NCI-H1694 treated with DMSO at 0.1 percent for 48 hours (cell line): ENCODE results near the gene LIMK2.
"Not testable (repeated sequence)": the region's sequence is repeated elsewhere in the genome, so short reads cannot be mapped to it uniquely, and the experiment has no call there.

Experiments used
- DNase-seq: peaks from one replicate; lab custom pipeline; 2025; lab: John Stamatoyannopoulos, UW

Gene LIMK2

DNA sequence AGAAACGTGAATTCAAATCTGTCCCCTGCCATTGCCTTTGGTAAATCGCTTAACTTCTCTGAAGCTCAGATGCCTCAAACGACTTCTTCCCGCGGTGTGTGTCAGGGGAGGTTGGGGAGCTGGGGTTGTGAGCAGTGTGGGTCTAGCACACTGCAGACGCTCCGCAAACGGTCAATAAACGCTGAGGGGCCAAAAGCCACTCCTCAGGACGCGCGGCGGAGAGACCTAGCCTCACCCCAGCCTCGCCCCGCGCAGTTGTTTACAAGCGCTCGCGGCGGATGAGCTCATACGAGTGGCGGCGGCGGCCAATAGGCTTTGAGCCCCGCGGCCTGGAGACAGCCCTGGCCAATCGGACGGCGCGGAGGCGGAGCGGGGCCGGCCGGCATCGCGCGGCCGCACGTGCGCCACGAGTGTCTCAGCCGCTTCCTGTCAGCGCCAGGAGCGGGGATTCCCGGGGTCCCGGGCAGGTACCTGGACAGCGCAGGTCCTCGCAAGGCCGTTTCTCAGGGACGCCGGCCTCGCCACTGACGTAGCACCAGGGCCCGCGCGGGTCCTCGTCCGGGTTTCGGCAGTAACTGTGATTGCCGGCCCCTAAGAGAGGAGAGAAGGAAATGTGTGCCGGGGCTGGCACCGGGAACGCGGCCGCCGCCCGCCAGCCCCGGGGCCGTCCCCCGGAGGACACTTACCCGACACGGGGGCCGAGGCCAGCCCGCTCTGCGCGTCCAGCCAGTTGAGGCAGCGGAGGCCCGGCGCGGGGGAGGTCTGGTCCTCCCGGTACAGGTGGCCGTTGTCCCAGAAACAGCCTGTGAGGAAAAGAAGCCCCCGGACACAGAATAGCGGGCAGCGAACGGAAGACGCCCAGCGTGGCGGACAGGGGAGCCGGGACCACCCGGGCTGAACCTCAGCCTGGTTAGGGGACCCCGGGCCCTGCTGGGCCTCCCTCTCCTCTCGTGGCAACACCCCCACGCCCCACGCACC, 78.7 kb downstream of the LIMK2 start:
- DNase-seq, result peak; percentile 56

DNA sequence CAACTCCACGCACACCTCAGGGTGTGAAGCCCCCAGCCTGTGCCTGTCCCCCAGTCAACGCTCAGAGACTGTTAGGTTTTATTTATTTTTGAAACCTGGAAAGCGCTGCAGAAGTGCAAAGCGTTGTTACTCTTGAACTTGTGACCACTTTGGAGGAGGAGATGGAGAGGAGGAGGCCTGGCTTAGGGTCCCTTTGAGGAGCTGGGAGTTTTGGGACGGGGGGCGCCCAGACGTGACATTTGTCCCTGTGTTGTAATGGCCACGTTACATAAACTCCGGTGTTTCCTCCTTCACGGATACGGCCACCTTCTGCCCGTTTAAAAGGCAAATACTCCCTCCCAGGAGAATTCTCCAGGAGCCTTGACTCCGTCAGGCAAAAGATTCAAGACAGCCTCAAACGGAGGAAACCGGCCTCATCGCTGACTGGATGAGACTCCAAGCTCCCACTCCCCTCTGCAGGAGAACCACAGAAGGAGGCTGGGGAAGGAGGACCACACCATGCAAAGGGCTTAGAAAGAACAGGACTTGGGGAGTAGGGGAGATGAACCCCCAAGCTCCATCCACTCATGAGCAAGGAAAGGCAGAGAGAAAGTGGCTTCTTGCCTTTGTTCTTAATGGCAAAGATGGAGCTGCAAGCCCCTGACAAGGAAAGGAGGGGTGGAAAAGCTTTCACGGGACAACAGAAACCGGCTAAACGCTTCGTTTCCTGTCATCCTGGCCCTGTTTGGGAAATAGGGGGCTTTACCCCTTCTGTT, 79.6 kb downstream of the LIMK2 start:
- no peak for DNase-seq

DNA sequence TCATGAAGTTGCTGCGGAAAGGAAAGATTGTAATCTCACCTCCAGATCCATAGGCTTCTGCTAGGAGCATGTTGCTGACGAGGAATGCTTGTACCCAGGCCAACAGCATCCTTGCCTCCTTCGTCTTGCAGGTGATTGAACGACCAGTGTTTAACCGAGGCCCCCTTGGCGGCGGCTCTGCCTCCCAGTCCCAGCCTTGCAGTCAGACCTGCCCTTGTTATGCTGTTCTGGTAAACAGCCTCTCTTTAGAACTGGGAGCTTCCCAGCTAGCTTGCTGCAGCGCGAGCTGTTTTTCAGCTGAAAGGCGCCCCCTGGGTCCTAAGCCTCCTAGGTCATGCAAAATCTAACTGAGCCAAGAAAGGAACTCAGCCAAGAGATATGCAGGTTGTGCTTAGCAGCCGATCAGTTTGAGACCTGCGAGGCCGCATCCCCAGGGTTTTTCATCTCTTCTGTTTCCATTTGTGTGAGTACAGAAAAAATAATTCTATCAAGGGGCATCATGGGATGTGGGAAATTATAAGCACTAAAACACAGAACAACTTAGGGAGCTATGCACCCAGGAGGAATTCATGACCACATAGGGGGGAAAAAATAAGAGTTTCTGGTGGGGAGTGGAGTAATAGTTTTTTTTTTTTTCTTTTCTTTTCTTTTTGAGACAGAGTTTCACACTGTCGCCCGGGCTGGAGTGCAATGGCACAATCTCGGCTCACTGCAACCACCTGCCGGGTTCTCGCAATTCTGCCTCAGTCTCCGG, 80.3 kb downstream of the LIMK2 start, which contains the start of gene PIK3IP1:
Gene PIK3IP1 (minus strand): TSS at position 253 of the 754 bp plus-strand sequence. CDS start 144 bp downstream, at position 109.
- peak; percentile 76 for DNase-seq

DNA sequence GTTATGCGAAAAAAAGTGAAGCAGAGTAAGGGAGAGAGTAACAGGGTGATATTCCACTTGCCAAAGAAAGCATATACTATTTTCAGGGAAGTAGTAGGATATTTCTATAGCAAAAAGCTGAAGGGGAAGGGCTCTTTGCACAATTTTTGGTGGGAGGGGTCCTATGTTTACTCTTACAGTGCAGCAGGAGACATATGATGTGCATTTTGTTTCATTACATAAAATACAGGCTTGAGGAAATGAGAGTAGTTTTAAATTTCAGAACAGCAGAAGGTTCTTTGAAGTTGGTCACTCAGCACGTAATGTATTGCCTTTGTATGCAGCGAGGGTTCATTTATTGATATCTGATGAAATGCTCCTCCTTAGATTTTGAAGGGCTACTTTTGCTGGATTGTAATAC, 83.3 kb downstream of the LIMK2 start:
- no peak for DNase-seq

DNA sequence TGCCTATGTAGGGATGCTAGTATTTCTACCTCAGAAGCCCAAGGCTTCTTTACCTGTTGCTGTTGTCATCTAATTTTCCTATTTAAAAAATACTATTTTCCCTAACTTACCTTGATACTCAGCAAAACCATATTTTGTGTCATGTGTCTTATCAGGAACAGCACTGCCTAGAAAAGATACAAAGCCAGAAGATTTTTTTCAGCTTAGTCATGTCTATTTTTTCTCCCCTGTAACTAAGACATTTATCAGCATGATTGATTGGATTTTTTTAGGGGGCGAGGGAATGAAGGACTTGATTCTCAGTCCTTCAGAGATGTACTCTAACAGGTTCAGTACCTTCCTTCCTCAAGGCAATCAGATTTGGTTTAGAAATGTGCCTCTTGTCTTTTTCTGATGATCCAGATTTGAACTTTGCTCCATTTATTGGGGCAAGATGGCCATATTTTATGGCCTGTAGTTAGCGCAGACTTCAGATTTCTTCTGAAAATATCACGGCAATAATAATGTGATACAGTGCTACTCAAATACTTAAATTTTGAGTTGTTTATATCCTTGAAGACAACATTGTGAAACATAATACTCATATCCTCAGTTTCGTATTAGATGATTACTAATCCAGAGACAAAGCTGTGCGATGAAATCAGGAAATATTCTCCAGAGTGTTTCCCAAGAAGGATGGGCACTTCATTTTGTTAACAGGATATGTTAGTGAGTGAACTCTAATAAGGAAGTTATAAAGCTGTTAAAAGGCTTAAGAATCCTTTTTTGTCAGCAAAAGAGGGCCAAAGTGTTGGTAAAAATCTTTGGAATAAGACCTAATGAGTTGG, 83.9 kb downstream of the LIMK2 start:
- no peak for DNase-seq

DNA sequence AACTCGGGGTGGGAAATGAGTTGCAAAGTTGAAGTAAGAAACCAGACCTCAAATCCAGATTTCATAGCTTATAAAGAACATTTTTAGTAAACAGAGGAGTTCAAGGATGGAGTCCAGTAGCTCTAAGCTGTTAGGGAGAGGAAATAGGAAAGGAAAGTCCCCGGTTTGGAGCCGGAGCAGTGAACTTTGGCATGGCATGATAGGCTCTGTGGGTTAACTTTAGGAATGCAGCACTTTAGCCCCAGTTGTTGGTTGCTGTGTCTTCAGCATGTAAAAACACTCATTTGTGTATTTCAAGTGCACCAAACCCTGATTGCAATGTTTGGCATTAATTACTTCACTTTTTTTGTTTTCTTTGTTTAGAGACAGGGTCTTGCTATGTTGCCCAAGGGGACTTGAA, 88.8 kb downstream of the LIMK2 start:
- DNase-seq, result no peak

DNA sequence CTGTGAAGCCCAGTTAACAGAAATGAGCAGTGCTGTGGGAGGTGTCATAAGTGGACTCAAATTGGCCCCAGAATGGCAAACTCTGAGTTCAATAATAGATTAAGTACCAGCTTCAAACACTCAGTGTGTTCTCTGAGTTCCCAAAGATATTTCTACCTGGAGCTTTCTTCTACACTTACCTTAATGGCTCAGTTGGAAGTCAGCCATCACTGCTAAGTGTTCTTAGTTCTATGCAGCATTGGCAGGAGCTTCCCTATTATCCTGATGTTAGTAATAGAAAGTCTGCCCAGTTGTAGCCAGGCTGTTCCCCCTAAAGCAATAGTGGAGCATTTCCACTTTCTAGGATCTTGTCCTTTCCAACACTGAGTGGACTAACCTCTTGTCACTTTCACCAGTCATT, 89.9 kb downstream of the LIMK2 start:
- no peak for DNase-seq

DNA sequence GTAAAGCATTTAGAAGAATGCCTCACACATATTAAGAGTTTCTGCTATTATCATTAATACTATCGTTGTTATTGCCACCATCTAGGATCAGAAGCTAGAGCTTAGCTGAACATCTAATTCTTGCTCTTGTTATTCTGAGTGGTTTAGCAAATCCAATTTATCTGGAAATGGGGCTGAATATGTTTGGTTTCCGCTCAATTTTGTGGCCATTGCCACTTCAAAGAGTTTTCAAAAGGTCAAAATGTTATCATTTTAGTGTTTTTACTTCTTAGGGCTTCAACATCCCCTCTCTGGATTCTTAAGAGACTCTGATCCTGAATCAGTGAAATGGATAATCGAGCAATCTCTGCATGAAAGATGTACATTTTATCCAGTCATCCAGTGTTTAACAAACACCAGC, 90.4 kb downstream of the LIMK2 start:
- DNase-seq, result no peak

DNA sequence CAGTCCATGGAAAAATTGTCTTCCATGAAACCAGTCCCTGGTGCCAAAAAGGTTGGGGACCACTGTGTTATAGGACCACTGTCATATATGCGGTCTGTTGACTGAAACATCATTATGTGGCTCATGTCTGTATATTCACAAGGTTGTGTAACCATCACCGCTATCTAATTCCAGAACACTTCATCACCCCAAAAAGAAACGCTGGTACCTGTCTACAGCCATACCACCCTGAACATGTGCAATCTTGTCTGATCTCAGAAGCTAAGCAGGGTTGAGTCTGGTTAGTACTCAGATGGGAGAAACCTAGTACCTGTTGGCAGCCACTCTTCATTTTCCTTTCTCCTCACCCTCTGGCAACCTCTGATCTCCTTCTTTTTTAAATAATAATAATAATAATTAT, 93.1 kb downstream of the LIMK2 start:
- no peak for DNase-seq

DNA sequence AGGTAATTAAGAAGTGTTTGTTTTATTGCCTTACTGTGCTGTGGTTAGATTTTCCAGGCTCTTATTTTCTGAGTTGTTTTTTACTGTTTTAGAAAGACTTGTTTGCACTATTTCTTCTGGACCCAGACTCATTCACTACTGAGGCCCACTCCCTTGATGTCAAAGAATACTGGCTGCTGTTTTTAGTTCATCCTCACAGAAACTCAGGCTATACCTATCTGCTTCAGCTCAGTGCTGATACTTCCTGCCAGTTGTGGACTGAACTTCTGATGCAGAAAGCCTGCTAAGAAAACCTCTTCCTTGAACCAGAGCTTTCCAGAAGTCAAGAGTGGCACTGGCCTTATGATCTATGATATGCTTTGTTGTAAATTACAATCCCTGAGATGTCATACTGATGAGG, 96.1 kb downstream of the LIMK2 start:
- no peak for DNase-seq

GRCh38 chr22:31313366-31314147, 101.5 kb downstream of the LIMK2 start:
- peak; percentile 3 for DNase-seq

GRCh38 chr22:31314220-31314619, 102.1 kb downstream of the LIMK2 start:
- DNase-seq, result not testable (repeated sequence)

- DNase-seq, result no peak
Measured at GRCh38 chr22:31321421-31321820, 109.3 kb downstream of the LIMK2 start.

DNA sequence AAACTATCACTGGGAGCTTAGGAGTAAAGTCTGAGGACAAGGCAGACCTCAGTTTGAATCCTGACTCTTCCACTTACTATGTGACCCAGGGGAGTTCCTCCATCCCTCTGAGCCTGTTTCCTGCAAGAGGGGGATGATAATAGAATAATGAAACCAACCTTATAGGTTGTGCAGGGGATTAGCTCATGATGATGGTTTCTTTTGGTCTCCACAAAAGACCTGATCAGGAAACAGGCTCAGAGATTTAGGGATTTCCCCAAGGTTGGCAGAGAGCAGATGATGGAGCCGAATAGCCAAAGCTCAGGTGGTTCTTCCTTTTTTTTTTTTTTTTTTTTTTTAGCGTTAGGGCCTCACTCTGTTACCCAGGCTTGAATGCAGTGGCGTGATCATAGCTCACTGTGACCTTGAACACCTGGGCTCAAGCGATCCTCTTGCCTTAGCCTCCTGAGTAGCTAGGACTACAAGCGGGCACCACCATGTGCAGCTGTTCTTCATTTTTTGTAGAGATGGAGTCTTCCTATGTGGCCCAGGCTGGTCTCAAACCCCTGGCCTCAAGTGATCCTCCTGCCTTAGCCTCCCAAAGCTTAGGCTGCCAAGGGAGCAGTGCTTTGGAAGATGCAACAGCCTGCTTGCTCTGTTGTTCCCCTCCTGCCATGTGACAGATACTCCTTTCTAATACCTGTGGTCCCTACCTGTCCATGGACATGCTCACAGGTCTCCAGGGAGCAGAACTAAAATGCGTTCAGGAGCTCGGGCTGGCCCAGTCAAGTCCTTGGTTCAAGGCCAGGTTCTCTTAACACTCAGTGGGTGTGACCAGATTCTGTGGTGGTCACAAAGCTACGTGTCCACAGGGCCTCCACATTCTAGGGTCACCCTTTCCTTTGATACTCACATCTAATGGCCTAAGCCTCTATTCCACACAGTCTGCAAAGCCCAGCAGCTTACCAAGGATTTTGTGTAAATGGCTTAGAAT, 111.8 kb downstream of the LIMK2 start:
- DNase-seq, result no peak

DNA sequence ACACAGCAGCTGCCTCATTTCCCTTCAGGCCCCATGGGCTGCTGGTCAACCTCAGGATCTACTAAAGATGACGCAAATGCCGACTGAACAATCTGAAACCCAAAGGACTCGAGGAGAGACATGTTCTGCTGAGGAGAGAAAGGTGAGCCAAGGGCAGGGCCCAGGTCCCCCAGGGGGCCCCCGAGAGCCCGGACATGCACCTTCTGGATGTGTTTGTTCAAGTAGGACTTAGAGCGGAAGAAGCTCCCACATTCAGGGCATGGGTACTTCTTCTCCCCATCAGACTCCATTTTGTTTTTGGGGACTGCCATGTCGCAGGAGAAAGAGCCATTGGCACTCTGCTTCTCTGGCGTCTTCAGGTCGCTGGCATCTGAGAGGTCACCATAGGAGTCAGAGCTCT, 114.8 kb downstream of the LIMK2 start:
- DNase-seq, result no peak

DNA sequence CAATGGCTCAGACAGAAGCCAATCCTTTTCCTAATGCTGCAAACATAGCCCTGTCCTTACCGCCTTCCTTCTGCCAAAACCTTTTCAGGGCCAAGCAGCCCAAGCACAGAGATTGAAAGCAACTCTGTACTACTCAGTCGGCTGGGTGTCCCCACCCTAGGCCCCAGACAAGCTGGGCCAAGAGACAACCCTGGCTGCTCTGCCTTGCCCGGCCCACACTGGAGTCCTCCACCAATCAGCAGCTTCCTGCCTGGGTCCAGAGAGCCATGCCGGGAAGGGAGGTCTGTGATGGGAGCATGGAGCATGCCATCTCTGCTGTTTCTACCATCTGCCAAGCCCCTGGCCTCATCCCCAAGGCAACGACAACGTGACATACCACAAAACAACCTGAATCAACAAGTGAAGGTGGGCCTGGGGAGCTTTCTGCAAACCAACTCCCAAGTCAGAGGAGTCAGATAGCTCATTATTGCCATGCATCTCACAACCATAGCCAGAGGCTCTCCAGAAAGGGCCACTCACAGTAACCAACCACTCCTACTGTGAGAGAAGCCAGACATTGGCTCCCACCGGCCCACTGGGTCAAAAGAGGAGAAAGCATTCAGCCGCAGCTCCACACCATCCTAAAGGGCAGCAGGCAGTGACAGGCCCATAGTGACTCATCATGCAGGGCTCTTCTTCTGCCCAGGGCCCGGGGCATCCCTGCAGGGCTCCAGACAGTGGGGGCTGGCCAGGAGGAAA, 115.9 kb downstream of the LIMK2 start:
- DNase-seq, result no peak

- no peak for DNase-seq
Measured at GRCh38 chr22:31328544-31328960, 116.5 kb downstream of the LIMK2 start.

DNA sequence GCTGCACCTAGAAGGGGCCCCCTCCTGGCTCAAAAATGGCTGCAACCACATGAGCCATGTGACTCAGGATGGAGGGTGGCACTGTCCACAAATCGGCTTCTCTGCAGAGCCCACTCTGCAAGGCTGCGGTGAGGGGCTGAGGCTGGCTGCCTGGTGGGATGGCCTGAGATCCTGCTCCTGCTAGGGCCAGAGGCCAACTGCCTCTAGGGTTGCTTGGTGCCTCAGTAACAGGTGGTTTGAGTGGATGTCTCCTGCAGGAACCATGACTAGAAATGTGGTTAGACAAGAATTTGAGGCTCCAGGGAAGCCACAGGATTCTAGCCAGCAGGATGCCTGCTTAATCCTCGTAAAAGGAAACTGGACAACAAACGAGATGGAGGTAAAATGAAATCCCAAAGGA, 116.9 kb downstream of the LIMK2 start:
- no peak for DNase-seq
